ENCODE measurements around the gene CDKN2D.

GRCh38 chr19:10577951-10578350 is 9.2 kb upstream of the CDKN2D start:
- TF ChIP-seq POLR2A (IDR thresholded peaks at IDR 0.05) (no peak), CTCF (IDR thresholded peaks at IDR 0.05) (no peak), POLR2AphosphoS5 (IDR thresholded peaks at IDR 0.05) (no peak)
